Measurements from ENCODE around the gene PRUNE2. TPM values are rescaled to one million over a fixed set of nuclear protein-coding genes. Genes with fewer than 3 reads are reported as not detected.

PRUNE2 gene
- total RNA-seq, 1 donor from 2014 or later, result 0.63 TPM

DNA sequence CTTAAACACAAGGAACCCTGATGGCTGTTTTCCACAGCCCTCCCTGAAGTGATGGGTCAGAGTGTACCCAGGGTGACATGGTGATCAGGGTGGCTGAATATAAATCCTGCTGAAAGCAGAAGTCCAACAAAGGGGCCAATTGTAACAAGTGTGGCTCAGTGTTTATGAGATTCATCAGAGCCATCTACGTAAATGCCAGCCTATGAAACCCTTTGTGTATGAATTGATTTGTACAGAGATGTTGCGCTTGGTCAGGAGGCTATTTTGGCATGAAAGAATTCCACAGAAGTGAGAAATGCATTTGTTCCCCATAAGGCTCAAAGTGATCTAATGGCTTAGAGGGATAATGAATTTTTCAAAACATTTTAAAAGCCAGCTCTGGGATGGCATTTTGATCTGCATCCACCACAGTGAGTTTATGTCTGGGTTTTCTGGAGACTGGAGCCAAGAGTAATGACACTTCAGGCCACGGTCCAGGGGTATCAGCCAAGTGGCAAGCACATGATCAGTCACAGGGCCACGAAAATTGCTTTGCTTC lies 12.4 kb downstream of the PRUNE2 start:
- DNase-seq (ENCODE audit: low read depth), result no peak
- no peak overlapping the region for H3K4me3 ChIP-seq (ENCODE audit: low read depth, low read length)
- TF ChIP-seq, protein P1, sequence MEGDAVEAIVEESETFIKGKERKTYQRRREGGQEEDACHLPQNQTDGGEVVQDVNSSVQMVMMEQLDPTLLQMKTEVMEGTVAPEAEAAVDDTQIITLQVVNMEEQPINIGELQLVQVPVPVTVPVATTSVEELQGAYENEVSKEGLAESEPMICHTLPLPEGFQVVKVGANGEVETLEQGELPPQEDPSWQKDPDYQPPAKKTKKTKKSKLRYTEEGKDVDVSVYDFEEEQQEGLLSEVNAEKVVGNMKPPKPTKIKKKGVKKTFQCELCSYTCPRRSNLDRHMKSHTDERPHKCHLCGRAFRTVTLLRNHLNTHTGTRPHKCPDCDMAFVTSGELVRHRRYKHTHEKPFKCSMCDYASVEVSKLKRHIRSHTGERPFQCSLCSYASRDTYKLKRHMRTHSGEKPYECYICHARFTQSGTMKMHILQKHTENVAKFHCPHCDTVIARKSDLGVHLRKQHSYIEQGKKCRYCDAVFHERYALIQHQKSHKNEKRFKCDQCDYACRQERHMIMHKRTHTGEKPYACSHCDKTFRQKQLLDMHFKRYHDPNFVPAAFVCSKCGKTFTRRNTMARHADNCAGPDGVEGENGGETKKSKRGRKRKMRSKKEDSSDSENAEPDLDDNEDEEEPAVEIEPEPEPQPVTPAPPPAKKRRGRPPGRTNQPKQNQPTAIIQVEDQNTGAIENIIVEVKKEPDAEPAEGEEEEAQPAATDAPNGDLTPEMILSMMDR (conservative IDR thresholded peaks at IDR 0.05; ENCODE audit: low read depth, low read length), result no peak

DNA sequence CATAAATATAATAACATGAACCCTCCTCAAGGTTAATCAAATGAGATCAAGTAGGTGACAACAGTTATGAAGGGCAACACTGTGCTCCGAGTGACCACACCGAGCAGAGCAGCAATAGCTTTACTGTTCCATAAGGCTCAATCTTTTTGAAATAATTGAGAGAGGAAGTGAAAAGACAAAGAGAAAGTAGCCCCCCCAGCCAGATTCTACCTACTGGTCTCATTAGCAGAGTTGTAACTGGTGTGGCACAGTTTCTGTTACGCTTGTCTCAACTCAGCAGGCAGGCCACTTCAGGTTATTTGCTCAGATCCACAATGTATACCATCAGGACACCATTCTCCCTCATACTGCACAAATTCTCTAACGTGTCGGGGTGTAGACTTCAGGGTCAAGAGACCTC lies 14.0 kb downstream of the PRUNE2 start:
- TF ChIP-seq, protein P1 (conservative IDR thresholded peaks at IDR 0.05; ENCODE audit: low read depth, low read length), result no peak

DNA sequence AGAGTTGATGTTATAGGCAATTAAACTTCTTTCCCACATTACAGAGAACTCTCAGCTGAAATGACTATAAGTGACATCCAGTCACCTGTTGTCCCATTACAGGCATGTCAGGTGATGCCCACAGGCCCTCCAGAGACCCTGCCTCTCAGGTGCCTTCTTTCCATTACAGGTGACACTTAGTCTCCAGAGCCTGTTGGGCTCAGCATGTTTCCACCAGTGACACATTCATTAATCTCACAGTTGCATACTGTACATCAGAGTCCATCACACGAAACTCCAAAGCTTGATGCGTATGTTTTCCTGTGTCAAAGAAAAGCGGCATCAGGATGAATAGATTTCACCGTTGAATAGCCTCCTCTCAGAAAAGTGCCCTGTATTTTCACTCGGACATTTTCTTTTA lies 14.6 kb downstream of the PRUNE2 start:
- TF ChIP-seq, protein P1 (conservative IDR thresholded peaks at IDR 0.05; ENCODE audit: low read depth, low read length), result no peak
- DNase-seq (ENCODE audit: low read depth), result no peak
- no peak overlapping the region for H3K4me3 ChIP-seq (ENCODE audit: low read depth, low read length)

More for the DNA sequence above, 14.0 kb downstream of the PRUNE2 start:
- no peak for DNase-seq (ENCODE audit: low read depth)
- H3K4me3 ChIP-seq (ENCODE audit: low read depth, low read length), result no peak overlapping the region

DNA sequence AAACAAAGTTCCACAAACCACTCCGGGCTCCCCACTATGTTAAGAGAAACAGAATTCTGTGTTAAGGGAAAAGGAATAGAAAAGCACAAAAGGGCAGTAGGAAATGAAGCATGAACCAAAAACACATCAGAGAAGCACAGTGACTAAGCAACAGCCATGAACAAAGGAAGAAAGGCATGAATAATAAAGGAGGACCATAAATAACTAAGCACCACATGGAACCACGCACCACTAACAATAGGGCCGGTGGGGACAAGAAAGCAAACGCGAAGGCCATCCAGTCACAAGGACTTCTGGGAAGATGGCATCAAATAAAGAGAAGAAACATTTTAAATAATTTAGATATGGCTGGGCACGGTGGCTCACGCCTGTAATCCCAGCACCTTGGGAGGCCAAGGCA lies 18.0 kb downstream of the PRUNE2 start:
- no peak for DNase-seq (ENCODE audit: low read depth)
- TF ChIP-seq, protein P1 (conservative IDR thresholded peaks at IDR 0.05; ENCODE audit: low read depth, low read length), result no peak
- peak overlapping the region; percentile 45 for H3K4me3 ChIP-seq (ENCODE audit: low read depth, low read length)

DNA sequence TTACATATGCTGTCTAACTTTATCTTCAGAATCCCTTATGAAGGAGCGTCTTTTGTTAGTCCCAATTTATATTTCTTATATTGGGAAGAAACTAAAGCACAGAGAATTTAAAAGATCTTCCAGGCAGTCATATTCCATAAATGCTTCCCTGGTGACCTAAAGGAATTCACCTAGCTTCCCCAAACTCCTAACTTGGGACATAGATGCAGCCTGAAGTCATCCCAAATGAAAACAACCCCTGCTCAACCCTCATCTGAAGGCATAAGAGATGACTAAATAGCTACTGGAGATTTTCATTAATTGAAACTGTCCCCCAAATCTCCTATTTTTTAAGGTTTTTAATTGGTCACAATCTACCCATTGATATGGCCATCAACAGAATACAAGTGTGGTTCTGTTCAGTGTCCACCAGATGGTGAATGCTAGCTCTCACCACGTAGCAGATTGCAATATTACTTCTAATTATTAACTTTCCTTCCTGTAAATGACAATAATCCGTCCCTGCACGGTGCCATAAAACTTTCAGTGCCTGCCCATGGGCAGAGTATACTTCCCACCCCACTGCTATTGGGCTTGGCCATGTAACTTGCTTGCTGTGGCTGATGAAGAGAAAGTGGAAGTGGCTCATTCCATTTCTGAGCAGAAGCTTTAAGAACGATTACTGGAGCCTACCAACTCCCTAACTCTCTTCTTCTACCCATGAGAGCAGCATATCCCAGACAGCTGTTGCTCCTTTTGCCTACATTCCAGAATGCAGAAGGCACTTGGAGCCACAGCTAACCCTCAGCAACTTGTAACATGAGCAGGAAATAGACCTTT lies 18.7 kb downstream of the PRUNE2 start:
- DNase-seq (ENCODE audit: low read depth), result no peak
- H3K4me3 ChIP-seq (ENCODE audit: low read depth, low read length), result peak overlapping the region; percentile 45
- TF ChIP-seq, protein P1 (conservative IDR thresholded peaks at IDR 0.05; ENCODE audit: low read depth, low read length), result peak; percentile 65

DNA sequence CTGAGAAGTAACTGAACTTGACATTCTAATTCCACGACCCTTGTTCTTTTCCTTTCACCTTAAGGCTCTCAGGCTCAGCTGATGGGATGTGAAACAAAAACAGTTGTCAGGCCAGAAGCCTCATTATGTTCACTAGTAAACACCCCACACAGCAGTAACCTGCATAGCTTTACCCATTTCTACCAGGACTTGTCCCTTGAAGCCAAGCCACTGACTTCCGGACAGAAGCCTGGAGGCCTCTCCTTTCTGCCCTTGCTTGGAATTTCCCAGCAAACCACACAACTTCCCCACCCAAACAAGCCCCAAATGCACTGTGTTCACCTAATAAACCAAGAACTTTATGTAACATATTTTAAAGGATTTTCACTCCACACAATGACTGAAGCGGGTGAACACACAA lies 19.6 kb downstream of the PRUNE2 start:
- H3K4me3 ChIP-seq (ENCODE audit: low read depth, low read length), result no peak overlapping the region
- TF ChIP-seq, protein P1 (conservative IDR thresholded peaks at IDR 0.05; ENCODE audit: low read depth, low read length), result no peak
- DNase-seq (ENCODE audit: low read depth), result no peak

Data from epithelial cell of proximal tubule (primary cell).